Measurements from ENCODE around the gene MLIP. TPM values are rescaled to one million over a fixed set of nuclear protein-coding genes. Genes with fewer than 3 reads are reported as not detected.

The MLIP gene
- total and polyA plus RNA-seq, 2 of the 8 experiments (the other 6 are each of a cell fraction or from before 2014, with no cell fraction given) = not detected

DNA sequence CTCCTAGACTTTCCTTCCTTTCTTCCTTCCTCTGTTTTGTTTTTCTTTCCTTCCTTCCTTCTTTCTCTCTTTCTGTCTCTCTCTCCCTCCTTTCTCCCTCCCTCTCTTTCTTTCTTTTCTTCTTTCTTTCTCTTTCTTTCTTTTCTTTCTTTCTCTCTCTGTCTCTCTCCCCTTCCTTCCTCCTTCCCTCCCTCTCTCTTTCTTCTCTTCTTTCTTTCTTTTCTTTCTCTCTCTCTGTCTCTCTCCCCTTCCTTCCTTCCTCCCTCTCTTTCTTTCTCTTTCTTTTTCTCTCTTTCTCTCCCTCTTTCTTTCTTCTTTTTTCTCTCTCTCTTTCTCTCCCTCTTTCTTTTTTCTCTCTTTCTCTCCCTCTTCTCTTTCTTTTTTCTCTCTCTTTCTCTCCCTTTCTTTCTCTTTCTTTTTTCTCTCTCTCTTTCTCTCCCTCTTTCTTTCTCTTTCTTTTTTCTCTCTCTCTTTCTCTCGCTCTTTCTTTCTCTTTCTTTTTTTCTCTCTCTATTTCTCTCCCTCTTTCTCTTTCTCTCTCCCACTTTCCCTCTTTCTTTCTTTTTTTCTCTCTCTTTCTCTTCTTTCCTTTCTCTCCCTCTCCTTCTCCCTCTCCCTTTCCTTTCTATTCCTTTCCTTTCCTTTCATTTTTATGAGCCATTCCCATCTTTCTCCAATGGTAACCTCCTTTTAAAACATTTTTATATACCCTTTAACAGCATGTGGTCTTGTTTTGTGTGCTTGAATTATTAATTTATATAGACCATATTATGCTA, 199.3 kb downstream of the MLIP start:
- H2BK15ac ChIP-seq (ENCODE audit: low read length) = no peak overlapping the region
- ChIA-PET CTCF (ENCODE audit: partially characterized antibody) (no interaction called here), POLR2A (ENCODE audit: partially characterized antibody) (no interaction called here)
- H3K79me1 ChIP-seq (ENCODE audit: low read depth, low read length) = no peaks in the 10 kb centered on the region
- H2BK120ac ChIP-seq (replicated peaks; ENCODE audit: low read depth, low read length) = no peak overlapping the region
- no peak overlapping the region for H3K18ac ChIP-seq (ENCODE audit: extremely low read depth, low read length)
- H2AK5ac ChIP-seq (ENCODE audit: low read depth, low read length) = no peak overlapping the region
- H4K5ac ChIP-seq (ENCODE audit: insufficient read length, low read depth, low read length) = no peak overlapping the region
- H2BK12ac ChIP-seq (ENCODE audit: low read depth, low read length) = no peak overlapping the region
- no peak overlapping the region for H4K8ac ChIP-seq (ENCODE audit: extremely low read depth, insufficient read depth, low read length)
- no peaks in the 10 kb centered on the region for H3K27me3 ChIP-seq (replicated peaks in 1 of 4; ENCODE audit: control insufficient read depth in 3 of 4, extremely low read depth in 1 of 4, insufficient read depth in 3 of 4, low read length in 3 of 4)
- no peaks in the 10 kb centered on the region for H3K79me2 ChIP-seq (ENCODE audit: control insufficient read depth in 1 of 2, insufficient read depth in 2 of 2, low read length in 2 of 2)
- DNase-seq (ENCODE audit: low read depth in 1 of 2, low spot score in 2 of 2) (no peak), FAIRE-seq (no peak)
- no peaks in the 10 kb centered on the region for H3K36me3 ChIP-seq (ENCODE audit: control insufficient read depth in 2 of 4, insufficient read depth in 4 of 4, low read length in 3 of 4)
- H3K9ac ChIP-seq (replicated peaks in 1 of 4; ENCODE audit: extremely low read depth in 1 of 4, low read depth in 3 of 4, low read length in 3 of 4) = no peak overlapping the region
- no peak overlapping the region for H3K4me2 ChIP-seq (ENCODE audit: insufficient read depth in 1 of 2, low read depth in 2 of 2, low read length in 2 of 2)
- no peak overlapping the region for H3K4me3 ChIP-seq (ENCODE audit: extremely low read depth in 1 of 4, insufficient read depth in 2 of 4, low read depth in 3 of 4, low read length in 4 of 4)
- no peaks in the 10 kb centered on the region for H3K4me1 ChIP-seq (replicated peaks in 1 of 4; ENCODE audit: control insufficient read depth in 3 of 4, insufficient read depth in 4 of 4, low read length in 3 of 4)
- H3K56ac ChIP-seq (replicated peaks; ENCODE audit: insufficient read length, low read depth, low read length) = no peak overlapping the region
- no peaks in the 10 kb centered on the region for H3K23me2 ChIP-seq (ENCODE audit: low read depth, low read length)
- no peak overlapping the region for H3K27ac ChIP-seq (ENCODE audit: low read depth, low read length)
- no peak overlapping the region for H2AFZ ChIP-seq (ENCODE audit: low read length)
- no peak overlapping the region for H3K14ac ChIP-seq (ENCODE audit: insufficient read length)
- no peak overlapping the region for H2BK5ac ChIP-seq (ENCODE audit: low read depth, low read length)
- WGBS, 2 experiments (ENCODE audit: extremely low coverage in 1 of 2, insufficient coverage in 1 of 2, insufficient read length in 1 of 2, insufficient replicate concordance in 2 of 2, low coverage in 1 of 2, low lambda C conversion rate in 2 of 2, missing lambda C conversion rate in 1 of 2) = 92% methylated on average over 1 of the region's 1 CpG; no CpG with 5 or more reads in 1 of the 2 experiments
- H2BK20ac ChIP-seq (ENCODE audit: low read length) = no peak overlapping the region
- no peak overlapping the region for H3K4ac ChIP-seq (replicated peaks; ENCODE audit: insufficient read length, low read depth, low read length)
- H3K9me3 ChIP-seq (ENCODE audit: insufficient read depth in 2 of 2, low read depth in 1 of 2, low read length in 1 of 2) = no peaks in the 10 kb centered on the region
- no peaks in the 10 kb centered on the region for H4K20me1 ChIP-seq (replicated peaks in 1 of 2; ENCODE audit: control insufficient read depth in 1 of 2, insufficient read depth in 2 of 2, low read length in 2 of 2)
- H4K91ac ChIP-seq (replicated peaks; ENCODE audit: insufficient read length, low read length) = no peak overlapping the region
- no peak overlapping the region for H3K23ac ChIP-seq (ENCODE audit: insufficient read length)
- TF ChIP-seq JUND (IDR thresholded peaks at IDR 0.05; ENCODE audit: low read length) (no peak), HDAC2 (IDR thresholded peaks at IDR 0.05; ENCODE audit: borderline replicate concordance in 1 of 2, low read depth in 2 of 2, low read length in 2 of 2) (no peak), ASH2L (IDR thresholded peaks at IDR 0.05; ENCODE audit: low read length) (no peak), EZH2 (IDR thresholded peaks at IDR 0.05; ENCODE audit: low read depth, low read length, severe bottlenecking) (no peak), GTF2F1 (IDR thresholded peaks at IDR 0.05; ENCODE audit: borderline replicate concordance, low read depth, low read length) (no peak), RFX5 (IDR thresholded peaks at IDR 0.05; ENCODE audit: borderline replicate concordance, low read depth, low read length) (no peak), BRCA1 (IDR thresholded peaks at IDR 0.05; ENCODE audit: low read depth, low read length) (no peak), SIX5 (IDR thresholded peaks at IDR 0.05; ENCODE audit: low read depth, low read length) (no peak), CREB1 (IDR thresholded peaks at IDR 0.05) (no peak), MAFK (IDR thresholded peaks at IDR 0.05; ENCODE audit: low read depth, low read length) (no peak), POU5F1 (IDR thresholded peaks at IDR 0.05; ENCODE audit: low read depth, low read length) (no peak), GABPA (IDR thresholded peaks at IDR 0.05; ENCODE audit: borderline replicate concordance, insufficient read depth, low read length) (no peak), RAD21 (IDR thresholded peaks at IDR 0.05 in 1 of 2, conservative IDR thresholded peaks at IDR 0.05 in 1 of 2; ENCODE audit: low read depth in 2 of 2, low read length in 2 of 2) (no peak)
